ENCODE results near the gene C17orf75.

- no peak for TF ChIP-seq ZNF384 (IDR thresholded peaks at IDR 0.05)
- no peak for TF ChIP-seq FOXM1 (IDR thresholded peaks at IDR 0.05; ENCODE audit: borderline replicate concordance)
- no peak for TF ChIP-seq TARDBP (IDR thresholded peaks at IDR 0.05)
- TF ChIP-seq FOXA1 (IDR thresholded peaks at IDR 0.05), result no peak
- TF ChIP-seq BHLHE40 (IDR thresholded peaks at IDR 0.05; ENCODE audit: borderline replicate concordance), result no peak
- no peak for TF ChIP-seq SP1 (IDR thresholded peaks at IDR 0.05)
- no peak for TF ChIP-seq NFRKB (IDR thresholded peaks at IDR 0.05)
- TF ChIP-seq CTBP1 (IDR thresholded peaks at IDR 0.05; ENCODE audit: borderline replicate concordance), result no peak
- TF ChIP-seq HDGF (IDR thresholded peaks at IDR 0.05; ENCODE audit: borderline replicate concordance), result no peak
- TF ChIP-seq ELF4 (IDR thresholded peaks at IDR 0.05), result no peak
- TF ChIP-seq FOXK2 (IDR thresholded peaks at IDR 0.05), result no peak
- no peak for TF ChIP-seq SUZ12 (IDR thresholded peaks at IDR 0.05)
Measured at GRCh38 chr17:32383926-32384434, 42.0 kb upstream of the C17orf75 start.
